K562 (cell line): Measurements from ENCODE around the gene SNRPA. TPM values are rescaled to one million over a fixed set of nuclear protein-coding genes. Genes with fewer than 3 reads are reported as not detected.

ENCODE experiments used
- BMI1 ChIP-seq: fragments of 150-350 bp; IDR thresholded peaks from 2 replicates; pipeline ENCODE4 v1.6.1; 2014; ENCODE audit warnings: low read length
- HMGN3 ChIP-seq: IDR thresholded peaks from 2 replicates; pipeline ENCODE4 v1.6.1; 2011; ENCODE audit warnings: borderline replicate concordance, low read depth, mild to moderate bottlenecking, mixed read lengths, low read length; ENCODE audit not compliant: insufficient read length; ENCODE audit errors: extremely low read depth
- KLF6 ChIP-seq: fragments of 250-450 bp; sonication (Bioruptor Pico); IDR thresholded peaks from 2 replicates; pipeline ENCODE4 v1.4.0; 2020; ENCODE audit warnings: mild to moderate bottlenecking, moderate library complexity, borderline replicate concordance
- NFE2L1 ChIP-seq: fragments of 450-650 bp; IDR thresholded peaks from 2 replicates; pipeline ENCODE4 v1.6.1; 2016; ENCODE audit warnings: missing genetic modification characterization, low read depth, mild to moderate bottlenecking, missing compliant biosample characterization, moderate library complexity, borderline replicate concordance
- STAT5B ChIP-seq: fragments of 250-450 bp; sonication (Bioruptor Pico); IDR thresholded peaks from 2 replicates; pipeline ENCODE4 v1.8.0; 2021; ENCODE audit warnings: mild to moderate bottlenecking, inconsistent platforms
- TAL1 ChIP-seq: fragments of 450-650 bp; IDR thresholded peaks from 2 replicates; pipeline ENCODE4 v1.6.1; 2016; ENCODE audit warnings: mild to moderate bottlenecking
- TCF7L2 ChIP-seq: fragments of 150-350 bp; IDR thresholded peaks from 2 replicates; pipeline ENCODE4 v1.6.1; 2016; ENCODE audit warnings: low read depth, mild to moderate bottlenecking, low read length, moderate library complexity
- ZBTB17 ChIP-seq: fragments of 450-650 bp; formaldehyde crosslinking; IDR thresholded peaks from 2 replicates; pipeline ENCODE4 v1.4.0; 2020; ENCODE audit warnings: mild to moderate bottlenecking
- ZNF354B ChIP-seq: fragments of 250-450 bp; sonication (Bioruptor Pico); IDR thresholded peaks from 2 replicates; pipeline ENCODE4 v1.4.0; 2020
- ZNF384 ChIP-seq: IDR thresholded peaks from 2 replicates; pipeline ENCODE4 v1.6.1; 2012; ENCODE audit warnings: low read depth, low read length, improper control_type of control experiment
- ZNF699 ChIP-seq: fragments of 250-450 bp; sonication (Bioruptor Pico); IDR thresholded peaks from 2 replicates; pipeline ENCODE4 v1.8.0; 2021; ENCODE audit warnings: mild to moderate bottlenecking, moderate library complexity; ENCODE audit not compliant: insufficient replicate concordance
- polyA plus RNA-seq, 8 experiments: library from polyadenylated mRNA; depleted of rRNA in 4 of 8; stranded (reverse) in 5 of 8; unstranded in 3 of 8; fragments of >200 nt; fragmentation: Nextera tagmentation in 2 of 8; fragmentation: Illumina TruSeq in 1 of 8; extraction: Ambion mirVana in 2 of 8; extraction: Trizol in 1 of 8; gene quantifications; 2 replicates each; pipeline versions ENCODE4 v1.2.1 to v1.2.3, GENCODE V29; 2011 to 2014; ENCODE audit warnings: inconsistent platforms in 1 of 8, missing spikeins in 1 of 8
- total RNA-seq, 7 experiments: library from RNA; depleted of rRNA in 6 of 7; stranded (reverse); fragments of >200 nt in 6 of 7; fragmentation: Illumina TruSeq in 2 of 7; extraction: Trizol in 2 of 7; gene quantifications; 2 replicates each; pipeline versions ENCODE4 v1.2.1 to v1.2.3, GENCODE V29; 2011 to 2021; ENCODE audit warnings: low replicate concordance in 1 of 7
- TF ChIP-seq, protein P1 (sequence below): sonication (generic); formaldehyde crosslinking; IDR thresholded peaks from 2 replicates; pipeline ENCODE4 v1.8.0; 2022; ENCODE audit warnings: mild to moderate bottlenecking, missing genetic modification reagents
- TF ChIP-seq, protein P2 (sequence below), 2 experiments: fragments of 450-650 bp in 1 of 2; sonication (generic) in 1 of 2; formaldehyde crosslinking in 1 of 2; IDR thresholded peaks; 2 replicates each; pipeline versions ENCODE4 v1.7.1 to v1.9.0; 2016 to 2022; ENCODE audit warnings: inconsistent platforms in 1 of 2, mild to moderate bottlenecking in 1 of 2, missing genetic modification reagents in 1 of 2

SNRPA gene
- total and polyA plus RNA-seq, 9 of the 15 experiments (the other 6 are each of a cell fraction or from before 2014, with no cell fraction given), result 16.3 to 311 (median 193) TPM

DNA sequence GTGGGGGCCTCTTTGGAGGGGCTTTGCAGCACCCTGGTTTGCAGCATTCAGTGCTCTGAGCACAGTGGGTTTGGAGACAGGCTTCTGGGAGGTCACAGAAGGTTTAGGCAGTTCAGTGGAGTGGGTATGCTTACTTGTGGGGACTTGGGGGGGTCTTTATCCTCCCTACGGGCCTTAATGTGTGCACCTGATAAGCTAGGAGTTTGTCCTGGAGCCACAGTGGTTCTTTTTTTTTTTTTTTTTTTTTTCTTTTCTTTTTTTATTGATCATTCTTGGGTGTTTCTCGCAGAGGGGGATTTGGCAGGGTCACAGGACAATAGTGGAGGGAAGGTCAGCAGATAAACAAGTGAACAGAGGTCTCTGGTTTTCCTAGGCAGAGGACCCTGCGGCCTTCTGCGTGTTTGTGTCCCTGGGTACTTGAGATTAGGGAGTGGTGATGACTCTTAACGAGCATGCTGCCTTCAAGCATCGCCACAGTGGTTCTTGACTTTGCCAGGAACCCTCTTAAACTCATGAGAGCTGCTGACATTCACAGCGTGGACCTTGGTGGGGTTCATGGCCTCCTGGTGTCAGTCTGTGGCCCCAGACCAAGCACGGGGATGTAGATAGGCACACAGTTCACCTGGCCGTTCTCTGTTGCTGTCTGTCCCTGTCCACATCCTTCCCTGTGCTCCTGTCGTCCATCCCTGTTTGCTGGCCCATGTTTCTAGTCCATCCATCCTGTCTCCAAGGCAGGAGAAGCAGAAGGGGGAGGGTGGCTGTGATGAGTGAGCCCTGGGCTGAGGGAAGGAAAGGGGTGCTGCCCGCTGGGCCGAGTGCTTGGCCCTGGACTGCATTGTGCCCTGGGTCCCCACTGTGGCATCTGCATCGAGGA lies 50.7 kb downstream of the SNRPA start (continued):
- TF ChIP-seq ZBTB17, result 0 out of 2 replicates have a peak, but pooled peaks have one; percentile 22
- peak; percentile 66 for TF ChIP-seq ZNF384
- TF ChIP-seq BMI1, result no peak
- no peak for TF ChIP-seq HMGN3
- no peak for TF ChIP-seq ZNF699 (CRISPR knock-in tag)
- TF ChIP-seq STAT5B (CRISPR knock-in tag), result no peak
- TF ChIP-seq, protein P1, sequence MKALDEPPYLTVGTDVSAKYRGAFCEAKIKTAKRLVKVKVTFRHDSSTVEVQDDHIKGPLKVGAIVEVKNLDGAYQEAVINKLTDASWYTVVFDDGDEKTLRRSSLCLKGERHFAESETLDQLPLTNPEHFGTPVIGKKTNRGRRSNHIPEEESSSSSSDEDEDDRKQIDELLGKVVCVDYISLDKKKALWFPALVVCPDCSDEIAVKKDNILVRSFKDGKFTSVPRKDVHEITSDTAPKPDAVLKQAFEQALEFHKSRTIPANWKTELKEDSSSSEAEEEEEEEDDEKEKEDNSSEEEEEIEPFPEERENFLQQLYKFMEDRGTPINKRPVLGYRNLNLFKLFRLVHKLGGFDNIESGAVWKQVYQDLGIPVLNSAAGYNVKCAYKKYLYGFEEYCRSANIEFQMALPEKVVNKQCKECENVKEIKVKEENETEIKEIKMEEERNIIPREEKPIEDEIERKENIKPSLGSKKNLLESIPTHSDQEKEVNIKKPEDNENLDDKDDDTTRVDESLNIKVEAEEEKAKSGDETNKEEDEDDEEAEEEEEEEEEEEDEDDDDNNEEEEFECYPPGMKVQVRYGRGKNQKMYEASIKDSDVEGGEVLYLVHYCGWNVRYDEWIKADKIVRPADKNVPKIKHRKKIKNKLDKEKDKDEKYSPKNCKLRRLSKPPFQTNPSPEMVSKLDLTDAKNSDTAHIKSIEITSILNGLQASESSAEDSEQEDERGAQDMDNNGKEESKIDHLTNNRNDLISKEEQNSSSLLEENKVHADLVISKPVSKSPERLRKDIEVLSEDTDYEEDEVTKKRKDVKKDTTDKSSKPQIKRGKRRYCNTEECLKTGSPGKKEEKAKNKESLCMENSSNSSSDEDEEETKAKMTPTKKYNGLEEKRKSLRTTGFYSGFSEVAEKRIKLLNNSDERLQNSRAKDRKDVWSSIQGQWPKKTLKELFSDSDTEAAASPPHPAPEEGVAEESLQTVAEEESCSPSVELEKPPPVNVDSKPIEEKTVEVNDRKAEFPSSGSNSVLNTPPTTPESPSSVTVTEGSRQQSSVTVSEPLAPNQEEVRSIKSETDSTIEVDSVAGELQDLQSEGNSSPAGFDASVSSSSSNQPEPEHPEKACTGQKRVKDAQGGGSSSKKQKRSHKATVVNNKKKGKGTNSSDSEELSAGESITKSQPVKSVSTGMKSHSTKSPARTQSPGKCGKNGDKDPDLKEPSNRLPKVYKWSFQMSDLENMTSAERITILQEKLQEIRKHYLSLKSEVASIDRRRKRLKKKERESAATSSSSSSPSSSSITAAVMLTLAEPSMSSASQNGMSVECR (CRISPR knock-in tag), result peak; percentile 50; the same call in 1 of the 2 replicates
- TF ChIP-seq ZNF354B (CRISPR knock-in tag), result no peak
- no peak for TF ChIP-seq KLF6 (CRISPR knock-in tag)
- no peak for TF ChIP-seq NFE2L1
- 0 out of 2 replicates have a peak, but pooled peaks have one; percentile 4 for TF ChIP-seq TAL1
- no peak for TF ChIP-seq TCF7L2
- TF ChIP-seq, protein P2, sequence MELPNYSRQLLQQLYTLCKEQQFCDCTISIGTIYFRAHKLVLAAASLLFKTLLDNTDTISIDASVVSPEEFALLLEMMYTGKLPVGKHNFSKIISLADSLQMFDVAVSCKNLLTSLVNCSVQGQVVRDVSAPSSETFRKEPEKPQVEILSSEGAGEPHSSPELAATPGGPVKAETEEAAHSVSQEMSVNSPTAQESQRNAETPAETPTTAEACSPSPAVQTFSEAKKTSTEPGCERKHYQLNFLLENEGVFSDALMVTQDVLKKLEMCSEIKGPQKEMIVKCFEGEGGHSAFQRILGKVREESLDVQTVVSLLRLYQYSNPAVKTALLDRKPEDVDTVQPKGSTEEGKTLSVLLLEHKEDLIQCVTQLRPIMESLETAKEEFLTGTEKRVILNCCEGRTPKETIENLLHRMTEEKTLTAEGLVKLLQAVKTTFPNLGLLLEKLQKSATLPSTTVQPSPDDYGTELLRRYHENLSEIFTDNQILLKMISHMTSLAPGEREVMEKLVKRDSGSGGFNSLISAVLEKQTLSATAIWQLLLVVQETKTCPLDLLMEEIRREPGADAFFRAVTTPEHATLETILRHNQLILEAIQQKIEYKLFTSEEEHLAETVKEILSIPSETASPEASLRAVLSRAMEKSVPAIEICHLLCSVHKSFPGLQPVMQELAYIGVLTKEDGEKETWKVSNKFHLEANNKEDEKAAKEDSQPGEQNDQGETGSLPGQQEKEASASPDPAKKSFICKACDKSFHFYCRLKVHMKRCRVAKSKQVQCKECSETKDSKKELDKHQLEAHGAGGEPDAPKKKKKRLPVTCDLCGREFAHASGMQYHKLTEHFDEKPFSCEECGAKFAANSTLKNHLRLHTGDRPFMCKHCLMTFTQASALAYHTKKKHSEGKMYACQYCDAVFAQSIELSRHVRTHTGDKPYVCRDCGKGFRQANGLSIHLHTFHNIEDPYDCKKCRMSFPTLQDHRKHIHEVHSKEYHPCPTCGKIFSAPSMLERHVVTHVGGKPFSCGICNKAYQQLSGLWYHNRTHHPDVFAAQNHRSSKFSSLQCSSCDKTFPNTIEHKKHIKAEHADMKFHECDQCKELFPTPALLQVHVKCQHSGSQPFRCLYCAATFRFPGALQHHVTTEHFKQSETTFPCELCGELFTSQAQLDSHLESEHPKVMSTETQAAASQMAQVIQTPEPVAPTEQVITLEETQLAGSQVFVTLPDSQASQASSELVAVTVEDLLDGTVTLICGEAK (IDR thresholded peaks at IDR 0.05), result peak; percentile 78
- TF ChIP-seq, protein P2 (CRISPR knock-in tag; IDR thresholded peaks at IDR 0.05), result no peak
